Measurements from ENCODE around the gene EFNA5. TPM values are rescaled to one million over a fixed set of nuclear protein-coding genes. Genes with fewer than 3 reads are reported as not detected.

The EFNA5 gene
- total RNA-seq, 1 donor from 2014 or later, result 10.2 TPM

GRCh38 chr5:107631805-107632362, 38.9 kb downstream of the EFNA5 start:
- no peaks in the 10 kb centered on the region for H3K27me3 ChIP-seq (ENCODE audit: low read depth)

DNA sequence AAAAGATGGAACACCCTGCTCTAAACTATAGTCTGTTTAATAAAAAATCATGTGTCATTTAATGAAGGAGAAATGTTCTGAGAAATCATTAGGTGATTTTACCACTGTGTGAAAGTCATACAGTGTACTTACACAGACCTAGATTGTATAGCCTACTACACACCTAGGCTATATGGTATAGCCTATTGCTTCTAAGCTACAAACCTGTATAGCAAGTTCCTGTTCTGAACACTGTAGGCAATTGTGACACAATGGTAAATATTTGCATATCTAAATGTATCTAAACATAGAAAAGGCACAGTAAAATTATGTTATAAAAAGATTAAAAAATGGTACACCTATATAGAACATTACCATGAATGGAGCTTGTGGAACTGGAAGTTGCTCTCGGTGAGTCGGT, 40.6 kb downstream of the EFNA5 start:
- no peak for TF ChIP-seq CTCF (IDR thresholded peaks at IDR 0.05)
- DNase-seq (no peak), ATAC-seq (no peak)
- intact Hi-C loops (cut with DNase I), result no loop called here
- Histone ChIP-seq H3K4me1 (no peaks in the 10 kb centered on the region), H3K27me3 (ENCODE audit: low read depth) (no peaks in the 10 kb centered on the region), H3K36me3 (no peaks in the 10 kb centered on the region), H3K4me3 (no peak overlapping the region), H3K9me3 (no peaks in the 10 kb centered on the region), H3K27ac (no peak overlapping the region)

More at GRCh38 chr5:107631805-107632362, 38.9 kb downstream of the EFNA5 start:
- no peak for TF ChIP-seq CTCF (IDR thresholded peaks at IDR 0.05)
- DNase-seq, result no peak
- intact Hi-C loops (cut with DNase I), result no loop called here
- H3K36me3 ChIP-seq, result no peaks in the 10 kb centered on the region
- H3K4me1 ChIP-seq, result no peaks in the 10 kb centered on the region
- no peak for ATAC-seq
- H3K4me3 ChIP-seq, result no peak overlapping the region
- H3K9me3 ChIP-seq, result no peaks in the 10 kb centered on the region
- no peak overlapping the region for H3K27ac ChIP-seq

- Histone ChIP-seq H3K36me3 (no peaks in the 10 kb centered on the region), H3K9me3 (no peaks in the 10 kb centered on the region), H3K4me1 (no peaks in the 10 kb centered on the region), H3K27ac (no peak overlapping the region), H3K4me3 (no peak overlapping the region), H3K27me3 (ENCODE audit: low read depth) (no peaks in the 10 kb centered on the region)
- intact Hi-C loops (cut with DNase I), result no loop called here
- ATAC-seq (no peak), DNase-seq (no peak)
- no peak for TF ChIP-seq CTCF (IDR thresholded peaks at IDR 0.05)
Observed at GRCh38 chr5:107624235-107624634, 46.5 kb downstream of the EFNA5 start.

- intact Hi-C loops (cut with DNase I), result no loop called here
- Histone ChIP-seq H3K27ac (no peak overlapping the region), H3K27me3 (ENCODE audit: low read depth) (no peaks in the 10 kb centered on the region), H3K4me1 (no peaks in the 10 kb centered on the region), H3K9me3 (no peaks in the 10 kb centered on the region), H3K36me3 (no peaks in the 10 kb centered on the region), H3K4me3 (no peak overlapping the region)
- TF ChIP-seq CTCF (IDR thresholded peaks at IDR 0.05), result no peak
- ATAC-seq (no peak), DNase-seq (no peak)
Observed at GRCh38 chr5:107621089-107621488, 49.6 kb downstream of the EFNA5 start.

GRCh38 chr5:107619781-107620180, 51.0 kb downstream of the EFNA5 start:
- DNase-seq (no peak), ATAC-seq (no peak)
- H3K27me3 ChIP-seq (ENCODE audit: low read depth), result no peaks in the 10 kb centered on the region
- no peak overlapping the region for H3K4me3 ChIP-seq
- H3K27ac ChIP-seq, result no peak overlapping the region
- H3K36me3 ChIP-seq, result no peaks in the 10 kb centered on the region
- no peaks in the 10 kb centered on the region for H3K9me3 ChIP-seq
- no peaks in the 10 kb centered on the region for H3K4me1 ChIP-seq
- intact Hi-C loops (cut with DNase I), result no loop called here
- no peak for TF ChIP-seq CTCF (IDR thresholded peaks at IDR 0.05)

Data from lower lobe of right lung (tissue), 2 donors.